GM15510 (cell line): ENCODE data around the gene REEP6.
A peak's percentile ranks its signal among the peaks of the same experiment; 100 is the strongest.

Experiments
- POLR2A ChIP-seq: IDR thresholded peaks from 3 replicates; pipeline ENCODE4 v1.6.1; 2011; ENCODE audit warnings: borderline replicate concordance; ENCODE audit not compliant: insufficient read length; ENCODE audit errors: extremely low read depth

Gene REEP6

GRCh38 chr19:1512671-1513498 is 21.9 kb downstream of the REEP6 start, which contains the start of gene ADAMTSL5:
TSS of gene ADAMTSL5 (minus strand) at chr19:1513019. CDS start at chr19:1510943, 2,076 bp downstream.
- TF ChIP-seq POLR2A, result peak; percentile 42

- no peak for TF ChIP-seq POLR2A
Observed at GRCh38 chr19:1513499-1514294, 22.7 kb downstream of the REEP6 start.

GRCh38 chr19:1514295-1514661 is 23.3 kb downstream of the REEP6 start:
- no peak for TF ChIP-seq POLR2A

GRCh38 chr19:1514986-1515721 is 24.2 kb downstream of the REEP6 start:
- TF ChIP-seq POLR2A, result no peak

- no peak for TF ChIP-seq POLR2A
Observed at GRCh38 chr19:1516395-1516753, 25.4 kb downstream of the REEP6 start.

- TF ChIP-seq POLR2A, result no peak
Observed at GRCh38 chr19:1518471-1518870, 27.5 kb downstream of the REEP6 start.

GRCh38 chr19:1520203-1520780 is 29.3 kb downstream of the REEP6 start:
- no peak for TF ChIP-seq POLR2A

GRCh38 chr19:1521636-1522035 is 30.7 kb downstream of the REEP6 start:
- TF ChIP-seq POLR2A, result no peak

- TF ChIP-seq POLR2A, result no peak
Observed at GRCh38 chr19:1522061-1522460, 31.1 kb downstream of the REEP6 start.

GRCh38 chr19:1522838-1523237 is 31.9 kb downstream of the REEP6 start:
- TF ChIP-seq POLR2A, result no peak

- TF ChIP-seq POLR2A, result no peak
Observed at GRCh38 chr19:1523412-1524286, 32.7 kb downstream of the REEP6 start, which contains the start of gene PLK5. TSS of gene PLK5 (plus strand) at chr19:1524077. CDS start at chr19:1526997, 2,920 bp downstream.

GRCh38 chr19:1524287-1524971 is 33.4 kb downstream of the REEP6 start:
- no peak for TF ChIP-seq POLR2A

GRCh38 chr19:1524972-1525325 is 34.0 kb downstream of the REEP6 start:
- no peak for TF ChIP-seq POLR2A

GRCh38 chr19:1525343-1525742 is 34.4 kb downstream of the REEP6 start:
- TF ChIP-seq POLR2A, result no peak
